SK-N-SH treated with all-trans-retinoic acid at 6 μM for 48 hours (cell line): ENCODE data around the gene SKA2.
"Not testable (repeated sequence)": the region's sequence is repeated elsewhere in the genome, so short reads cannot be mapped to it uniquely, and the experiment has no call there.

Source experiments
- ATAC-seq: fragments of 200-7000 bp; cut with Tn5 transposase; 3 replicates; pipeline ENCODE4 v1.9.1; 2020; ENCODE audit warnings: mild to moderate bottlenecking, moderate library complexity
- ARNTL ChIP-seq: fragments of 450-650 bp; formaldehyde crosslinking; IDR thresholded peaks from 2 replicates; pipeline ENCODE4 v1.5.0; 2020; ENCODE audit warnings: low read depth, mild to moderate bottlenecking, moderate library complexity, borderline replicate concordance
- BACH2 ChIP-seq: fragments of 250-450 bp; sonication (Bioruptor Pico); IDR thresholded peaks from 2 replicates; pipeline ENCODE4 v1.9.0; 2021; ENCODE audit warnings: mild to moderate bottlenecking, borderline replicate concordance
- CREB5 ChIP-seq: fragments of 250-450 bp; sonication (Bioruptor Pico); IDR thresholded peaks from 2 replicates; pipeline ENCODE4 v1.5.1; 2020; ENCODE audit warnings: low read depth, mild to moderate bottlenecking, moderate library complexity
- CSDC2 ChIP-seq: fragments of 250-450 bp; sonication (Bioruptor Pico); IDR thresholded peaks from 2 replicates; pipeline ENCODE4 v1.5.0; 2020; ENCODE audit warnings: mild to moderate bottlenecking, moderate library complexity
- CSRNP3 ChIP-seq: fragments of 250-450 bp; sonication (Bioruptor Pico); IDR thresholded peaks from 2 replicates; pipeline ENCODE4 v1.5.1; 2021; ENCODE audit warnings: mild to moderate bottlenecking, moderate library complexity
- ESRRG ChIP-seq: fragments of 250-450 bp; sonication (Bioruptor Pico); IDR thresholded peaks from 2 replicates; pipeline ENCODE4 v1.6.1; 2021; ENCODE audit warnings: mild to moderate bottlenecking
- GLIS3 ChIP-seq: fragments of 250-450 bp; sonication (Bioruptor Pico); IDR thresholded peaks from 2 replicates; pipeline ENCODE4 v1.5.0; 2020; ENCODE audit warnings: mild to moderate bottlenecking, moderate library complexity
- ISL1 ChIP-seq: fragments of 250-450 bp; sonication (Bioruptor Pico); IDR thresholded peaks from 2 replicates; pipeline ENCODE4 v2.1.2; 2022; ENCODE audit warnings: mild to moderate bottlenecking, moderate library complexity
- OSR1 ChIP-seq: fragments of 250-450 bp; sonication (Bioruptor Pico); IDR thresholded peaks from 2 replicates; pipeline ENCODE4 v1.8.0; 2022; ENCODE audit warnings: moderate library complexity, mild to moderate bottlenecking, inconsistent platforms
- POU6F1 ChIP-seq: fragments of 250-450 bp; sonication (Bioruptor Pico); IDR thresholded peaks from 2 replicates; pipeline ENCODE4 v1.8.0; 2021; ENCODE audit warnings: low read depth, mild to moderate bottlenecking, moderate library complexity, borderline replicate concordance
- RARB ChIP-seq: fragments of 250-450 bp; sonication (Bioruptor Pico); IDR thresholded peaks from 2 replicates; pipeline ENCODE4 v1.8.0; 2021; ENCODE audit warnings: mild to moderate bottlenecking, moderate library complexity
- SNAI2 ChIP-seq: fragments of 250-450 bp; sonication (Bioruptor Pico); IDR thresholded peaks from 2 replicates; pipeline ENCODE4 v1.5.0; 2020; ENCODE audit warnings: mild to moderate bottlenecking, moderate library complexity
- TCF4 ChIP-seq: fragments of 250-450 bp; sonication (Bioruptor Pico); IDR thresholded peaks from 2 replicates; pipeline ENCODE4 v1.8.0; 2021; ENCODE audit warnings: mild to moderate bottlenecking, moderate library complexity, borderline replicate concordance
- TOX ChIP-seq: fragments of 250-450 bp; sonication (Bioruptor Pico); IDR thresholded peaks from 2 replicates; pipeline ENCODE4 v1.8.0; 2021; ENCODE audit warnings: mild to moderate bottlenecking, moderate library complexity, borderline replicate concordance
- ZC3H10 ChIP-seq: fragments of 250-450 bp; sonication (Bioruptor Pico); IDR thresholded peaks from 2 replicates; pipeline ENCODE4 v1.5.1; 2021; ENCODE audit warnings: mild to moderate bottlenecking, moderate library complexity
- ZFP3 ChIP-seq: fragments of 250-450 bp; sonication (Bioruptor Pico); IDR thresholded peaks from 2 replicates; pipeline ENCODE4 v1.5.0; 2020; ENCODE audit warnings: mild to moderate bottlenecking, moderate library complexity
- ZFP30 ChIP-seq: fragments of 450-650 bp; formaldehyde crosslinking; IDR thresholded peaks from 2 replicates; pipeline ENCODE4 v1.5.0; 2022; ENCODE audit warnings: mild to moderate bottlenecking, moderate library complexity
- ZNF565 ChIP-seq: fragments of 450-650 bp; formaldehyde crosslinking; conservative IDR thresholded peaks from 2 replicates; pipeline ENCODE4 v1.5.0; 2020; ENCODE audit warnings: low read depth, mild to moderate bottlenecking, moderate library complexity
- ZNF70 ChIP-seq: fragments of 450-650 bp; formaldehyde crosslinking; IDR thresholded peaks from 2 replicates; pipeline ENCODE4 v1.5.0; 2020; ENCODE audit warnings: mild to moderate bottlenecking, moderate library complexity
- TF ChIP-seq, protein P1 (sequence below): fragments of 250-450 bp; sonication (Bioruptor Pico); IDR thresholded peaks from 2 replicates; pipeline ENCODE4 v1.8.0; 2020; ENCODE audit warnings: mild to moderate bottlenecking, moderate library complexity, borderline replicate concordance
- TF ChIP-seq, protein P2 (sequence below): fragments of 250-450 bp; sonication (Bioruptor Pico); IDR thresholded peaks from 2 replicates; pipeline ENCODE4 v1.5.0; 2020; ENCODE audit warnings: mild to moderate bottlenecking, moderate library complexity

The SKA2 gene

DNA sequence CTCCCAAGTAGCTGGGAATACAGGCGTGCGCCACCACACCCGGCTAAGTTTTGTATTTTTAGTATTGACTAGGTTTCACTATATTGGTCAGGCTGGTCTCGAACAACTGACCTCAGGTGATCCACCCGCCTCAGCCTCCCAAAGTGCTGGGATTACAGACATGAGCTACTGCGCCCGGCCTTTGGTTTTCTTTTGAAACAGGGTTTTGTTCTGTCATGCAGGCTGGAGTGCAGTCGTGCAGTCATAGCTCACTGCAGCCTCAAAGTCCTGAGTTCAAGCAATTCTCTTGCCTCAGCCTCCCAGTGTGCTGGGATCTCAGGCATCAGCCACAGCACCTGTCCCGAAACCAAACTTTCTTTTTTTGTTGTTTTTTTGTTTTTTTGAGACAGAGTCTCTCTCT, 25.6 kb upstream of the SKA2 start:
- no peak for TF ChIP-seq BACH2
- TF ChIP-seq SNAI2 (CRISPR knock-in tag) = no peak
- no peak for TF ChIP-seq ZFP3 (CRISPR knock-in tag)
- TF ChIP-seq ARNTL = no peak
- TF ChIP-seq TOX (CRISPR knock-in tag) = no peak
- TF ChIP-seq, all 23 proteins: peak for 0
- no peak for ATAC-seq

DNA sequence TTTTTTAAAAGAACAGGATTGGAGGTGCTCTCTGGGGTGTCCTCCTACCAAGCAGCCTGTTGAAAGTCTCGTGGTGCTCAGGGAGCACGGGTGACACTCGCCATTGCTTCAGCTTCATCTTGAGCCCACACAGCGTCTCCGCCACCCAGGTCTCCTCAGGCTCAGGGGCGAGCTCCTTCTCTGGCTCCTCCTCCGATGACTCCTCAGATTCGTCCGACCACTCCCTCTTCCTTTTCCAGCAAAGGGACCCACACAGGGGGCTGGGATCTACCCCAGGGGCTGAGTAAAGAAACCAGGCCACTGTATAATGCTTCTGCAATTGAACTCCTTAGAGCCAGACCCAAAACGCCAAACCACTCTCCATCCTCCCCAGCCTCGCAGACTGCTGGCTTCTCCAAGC, 24.6 kb upstream of the SKA2 start:
- ATAC-seq = not testable (repeated sequence)

DNA sequence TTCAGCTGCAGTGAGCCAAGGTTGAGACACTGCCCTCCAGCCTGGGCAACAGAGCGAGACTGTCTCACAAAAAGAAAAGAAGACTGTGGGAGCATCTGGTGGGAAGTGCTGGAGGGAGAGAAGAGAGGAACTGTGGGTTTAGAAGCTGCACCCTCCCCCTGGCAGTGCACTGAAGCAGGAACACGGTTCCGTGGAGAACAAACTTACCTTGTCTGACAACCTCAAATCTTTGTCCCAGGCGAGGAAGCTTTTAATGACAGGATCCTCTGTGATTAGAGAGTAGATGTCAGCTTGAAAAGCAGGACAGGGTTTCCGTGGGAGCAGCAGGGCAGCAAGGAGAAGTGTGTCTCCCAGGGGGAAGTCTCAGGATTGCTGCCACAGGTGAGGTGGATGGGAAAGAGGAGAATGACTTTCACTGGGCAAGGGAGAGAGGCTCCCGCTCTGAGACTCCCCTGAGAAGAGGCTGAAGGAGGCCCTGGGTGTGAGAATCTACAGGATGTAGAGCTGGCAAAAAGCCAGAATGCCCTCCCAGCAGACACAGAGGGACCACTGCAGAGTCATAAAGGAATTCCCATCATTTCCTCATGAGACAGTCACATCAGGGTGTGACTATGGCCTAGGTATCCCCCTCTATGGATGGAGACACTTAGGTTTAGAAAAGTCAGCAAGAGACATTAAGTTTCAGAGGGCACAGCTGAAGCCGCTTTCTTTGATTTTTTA, 23.4 kb upstream of the SKA2 start:
- no peak; the same call in 2 of the 3 replicates for ATAC-seq
- TF ChIP-seq, protein P1, sequence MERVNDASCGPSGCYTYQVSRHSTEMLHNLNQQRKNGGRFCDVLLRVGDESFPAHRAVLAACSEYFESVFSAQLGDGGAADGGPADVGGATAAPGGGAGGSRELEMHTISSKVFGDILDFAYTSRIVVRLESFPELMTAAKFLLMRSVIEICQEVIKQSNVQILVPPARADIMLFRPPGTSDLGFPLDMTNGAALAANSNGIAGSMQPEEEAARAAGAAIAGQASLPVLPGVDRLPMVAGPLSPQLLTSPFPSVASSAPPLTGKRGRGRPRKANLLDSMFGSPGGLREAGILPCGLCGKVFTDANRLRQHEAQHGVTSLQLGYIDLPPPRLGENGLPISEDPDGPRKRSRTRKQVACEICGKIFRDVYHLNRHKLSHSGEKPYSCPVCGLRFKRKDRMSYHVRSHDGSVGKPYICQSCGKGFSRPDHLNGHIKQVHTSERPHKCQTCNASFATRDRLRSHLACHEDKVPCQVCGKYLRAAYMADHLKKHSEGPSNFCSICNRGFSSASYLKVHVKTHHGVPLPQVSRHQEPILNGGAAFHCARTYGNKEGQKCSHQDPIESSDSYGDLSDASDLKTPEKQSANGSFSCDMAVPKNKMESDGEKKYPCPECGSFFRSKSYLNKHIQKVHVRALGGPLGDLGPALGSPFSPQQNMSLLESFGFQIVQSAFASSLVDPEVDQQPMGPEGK (CRISPR knock-in tag) = no peak
- TF ChIP-seq BACH2 (no peak), ZFP3 (CRISPR knock-in tag) (no peak), ESRRG (no peak), ZNF70 (no peak), GLIS3 (no peak), ISL1 (CRISPR knock-in tag) (no peak), ZFP30 (CRISPR knock-in tag) (no peak), TCF4 (CRISPR knock-in tag) (no peak), CSDC2 (no peak), SNAI2 (CRISPR knock-in tag) (no peak), ARNTL (no peak), RARB (CRISPR knock-in tag) (no peak), ZC3H10 (CRISPR knock-in tag) (no peak)

- no peak for ATAC-seq
- TF ChIP-seq CREB5 (CRISPR knock-in tag) (no peak), POU6F1 (CRISPR knock-in tag) (no peak), ZFP30 (CRISPR knock-in tag) (no peak), TCF4 (CRISPR knock-in tag) (no peak), ZFP3 (CRISPR knock-in tag) (no peak), ISL1 (CRISPR knock-in tag) (no peak), ARNTL (no peak), RARB (CRISPR knock-in tag) (no peak), ZC3H10 (CRISPR knock-in tag) (no peak), GLIS3 (no peak), TOX (CRISPR knock-in tag) (no peak), ZNF565 (CRISPR knock-in tag) (no peak), CSRNP3 (CRISPR knock-in tag) (no peak), ZNF70 (no peak), BACH2 (no peak), SNAI2 (CRISPR knock-in tag) (no peak), OSR1 (CRISPR knock-in tag) (no peak)
- TF ChIP-seq, protein P1 (CRISPR knock-in tag) = no peak
- TF ChIP-seq, protein P2, sequence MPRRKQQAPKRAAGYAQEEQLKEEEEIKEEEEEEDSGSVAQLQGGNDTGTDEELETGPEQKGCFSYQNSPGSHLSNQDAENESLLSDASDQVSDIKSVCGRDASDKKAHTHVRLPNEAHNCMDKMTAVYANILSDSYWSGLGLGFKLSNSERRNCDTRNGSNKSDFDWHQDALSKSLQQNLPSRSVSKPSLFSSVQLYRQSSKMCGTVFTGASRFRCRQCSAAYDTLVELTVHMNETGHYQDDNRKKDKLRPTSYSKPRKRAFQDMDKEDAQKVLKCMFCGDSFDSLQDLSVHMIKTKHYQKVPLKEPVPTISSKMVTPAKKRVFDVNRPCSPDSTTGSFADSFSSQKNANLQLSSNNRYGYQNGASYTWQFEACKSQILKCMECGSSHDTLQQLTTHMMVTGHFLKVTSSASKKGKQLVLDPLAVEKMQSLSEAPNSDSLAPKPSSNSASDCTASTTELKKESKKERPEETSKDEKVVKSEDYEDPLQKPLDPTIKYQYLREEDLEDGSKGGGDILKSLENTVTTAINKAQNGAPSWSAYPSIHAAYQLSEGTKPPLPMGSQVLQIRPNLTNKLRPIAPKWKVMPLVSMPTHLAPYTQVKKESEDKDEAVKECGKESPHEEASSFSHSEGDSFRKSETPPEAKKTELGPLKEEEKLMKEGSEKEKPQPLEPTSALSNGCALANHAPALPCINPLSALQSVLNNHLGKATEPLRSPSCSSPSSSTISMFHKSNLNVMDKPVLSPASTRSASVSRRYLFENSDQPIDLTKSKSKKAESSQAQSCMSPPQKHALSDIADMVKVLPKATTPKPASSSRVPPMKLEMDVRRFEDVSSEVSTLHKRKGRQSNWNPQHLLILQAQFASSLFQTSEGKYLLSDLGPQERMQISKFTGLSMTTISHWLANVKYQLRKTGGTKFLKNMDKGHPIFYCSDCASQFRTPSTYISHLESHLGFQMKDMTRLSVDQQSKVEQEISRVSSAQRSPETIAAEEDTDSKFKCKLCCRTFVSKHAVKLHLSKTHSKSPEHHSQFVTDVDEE = no peak
- TF ChIP-seq, all 23 proteins: peak for 0
Measured at GRCh38 chr17:59175076-59175475, 20.1 kb upstream of the SKA2 start.
